RKO (cell line): ENCODE data around the gene COX8C.
"Not testable (repeated sequence)": the region's sequence is repeated elsewhere in the genome, so short reads cannot be mapped to it uniquely, and the experiment has no call there.

ENCODE experiments used
- DNase-seq: peaks from one replicate; pipeline ENCODE4 v3.0.0-alpha.2; 2016; ENCODE audit warnings: low spot score

COX8C gene

GRCh38 chr14:93320489-93320888 is 26.5 kb upstream of the COX8C start:
- no peak for DNase-seq

- DNase-seq, result no peak
These were observed 23.9 kb upstream of the COX8C start for GRCh38 chr14:93322929-93323599.

GRCh38 chr14:93323600-93324174 is 23.3 kb upstream of the COX8C start:
- DNase-seq, result no peak

GRCh38 chr14:93326196-93326595 is 20.8 kb upstream of the COX8C start:
- DNase-seq, result no peak

- no peak for DNase-seq
These were observed 18.4 kb upstream of the COX8C start for GRCh38 chr14:93328546-93328945.

- DNase-seq, result no peak
These were observed 16.9 kb upstream of the COX8C start for GRCh38 chr14:93329965-93330608.

- DNase-seq, result no peak
These were observed 16.4 kb upstream of the COX8C start for GRCh38 chr14:93330609-93331000.

GRCh38 chr14:93331002-93331727 is 15.8 kb upstream of the COX8C start:
- DNase-seq, result no peak

- peak; percentile 30 for DNase-seq
These were observed 15.1 kb upstream of the COX8C start for GRCh38 chr14:93331728-93332396.

- peak; percentile 20 for DNase-seq
These were observed 14.6 kb upstream of the COX8C start for GRCh38 chr14:93332397-93332852.

GRCh38 chr14:93332853-93333630 is 13.9 kb upstream of the COX8C start, which contains the start of gene BTBD7:
TSS of gene BTBD7 (minus strand) at chr14:93333036. CDS start at chr14:93296051, 36,985 bp downstream.
- DNase-seq, result peak; percentile 98

- peak; percentile 16 for DNase-seq
These were observed 13.3 kb upstream of the COX8C start for GRCh38 chr14:93333631-93334103.

- no peak for DNase-seq
These were observed 9.7 kb upstream of the COX8C start for GRCh38 chr14:93337143-93337753.

GRCh38 chr14:93337884-93338283 is 9.1 kb upstream of the COX8C start:
- DNase-seq, result no peak

- DNase-seq, result no peak
These were observed 3.7 kb upstream of the COX8C start for GRCh38 chr14:93343266-93343665.

GRCh38 chr14:93343797-93344196 is 3.2 kb upstream of the COX8C start:
- DNase-seq, result no peak

- DNase-seq, result no peak
These were observed 868 bp downstream of the COX8C start for GRCh38 chr14:93347850-93348249.

GRCh38 chr14:93348292-93348691 is 1.3 kb downstream of the COX8C start:
- peak; percentile 11 for DNase-seq

- DNase-seq, result not testable (repeated sequence)
These were observed 7.9 kb downstream of the COX8C start for GRCh38 chr14:93354873-93355272.

GRCh38 chr14:93368996-93369712 is 22.2 kb downstream of the COX8C start:
- no peak for DNase-seq
